NCI-H2196 (cell line): ENCODE measurements around the gene FAM180B.
"Not testable (repeated sequence)": the region's sequence is repeated elsewhere in the genome, so short reads cannot be mapped to it uniquely, and the experiment has no call there.

ENCODE experiments used
- DNase-seq: peaks from one replicate; lab custom pipeline; 2025; ENCODE audit not compliant: unreplicated experiment; lab: John Stamatoyannopoulos, UW

FAM180B gene

DNA sequence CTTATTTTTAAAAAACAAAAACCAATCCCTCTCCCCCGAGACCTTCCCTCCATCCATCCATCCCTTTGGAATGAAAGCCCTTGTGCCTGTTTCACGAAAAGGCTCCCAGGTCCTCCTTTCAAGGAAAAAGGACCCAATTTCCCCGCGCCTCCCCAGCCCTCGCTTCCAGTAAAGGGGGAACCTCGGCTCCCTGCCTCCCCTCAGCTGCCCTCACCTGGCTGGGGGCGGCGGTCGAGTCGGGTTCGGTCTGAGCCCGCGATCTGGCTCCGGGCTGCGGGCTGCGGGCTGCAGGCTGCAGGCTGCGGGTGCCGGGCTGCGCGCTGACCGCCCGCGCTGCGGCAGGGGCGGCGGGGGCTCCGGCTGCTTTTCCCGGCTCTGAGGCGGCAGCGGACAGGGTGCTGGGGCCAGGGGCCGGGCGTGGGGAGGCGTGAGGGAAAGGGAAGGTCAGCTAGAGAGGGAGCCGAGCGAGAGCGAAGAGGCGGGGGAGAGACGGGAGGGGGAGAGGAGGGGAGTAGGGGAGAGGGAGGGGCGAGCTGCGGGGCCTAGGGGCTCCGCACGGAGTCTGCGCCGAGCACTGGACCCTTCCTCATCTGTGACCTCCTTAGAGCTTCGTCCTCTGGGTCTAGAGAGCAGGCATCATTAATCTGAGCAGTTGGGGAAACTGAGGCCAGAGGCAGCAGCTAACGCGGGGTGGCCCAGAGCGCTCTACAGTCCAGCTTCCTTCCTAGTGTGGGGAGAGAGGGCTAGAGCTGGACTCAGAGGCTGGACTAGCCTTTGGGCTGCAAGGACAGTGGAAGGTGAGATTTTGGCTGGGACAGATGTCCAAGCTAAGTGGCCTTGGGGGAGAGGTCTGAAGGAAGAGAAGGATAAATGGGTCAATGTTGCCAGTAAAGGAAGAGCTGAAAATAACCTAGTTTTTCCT lies 7.7 kb downstream of the FAM180B start, which contains the start of gene C1QTNF4:
C1QTNF4 (minus strand) TSS at position 478 of the 922 bp plus-strand sequence. CDS start 3,601 bp downstream, outside the sequence.
- DNase-seq, result no peak

DNA sequence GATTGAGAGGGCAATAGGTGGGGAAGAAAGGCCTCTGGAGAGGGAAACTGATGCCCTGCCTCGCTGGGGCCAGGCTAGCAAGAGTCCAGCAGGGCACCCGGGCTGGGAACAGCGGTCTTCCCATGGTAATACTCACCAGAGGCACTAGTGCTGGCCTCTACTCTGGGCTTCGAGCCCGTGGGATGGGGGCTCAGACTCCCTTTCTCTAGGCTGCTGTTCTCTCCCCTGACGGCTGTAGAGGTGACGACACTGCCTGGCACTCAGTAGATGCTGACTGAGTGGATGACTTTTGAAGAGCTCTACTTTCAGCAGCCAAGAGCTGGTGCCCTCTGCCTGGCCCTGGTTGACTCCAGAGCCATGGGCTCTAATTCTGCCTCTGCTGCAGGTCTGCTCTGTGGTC lies 8.6 kb downstream of the FAM180B start:
- no peak for DNase-seq

DNA sequence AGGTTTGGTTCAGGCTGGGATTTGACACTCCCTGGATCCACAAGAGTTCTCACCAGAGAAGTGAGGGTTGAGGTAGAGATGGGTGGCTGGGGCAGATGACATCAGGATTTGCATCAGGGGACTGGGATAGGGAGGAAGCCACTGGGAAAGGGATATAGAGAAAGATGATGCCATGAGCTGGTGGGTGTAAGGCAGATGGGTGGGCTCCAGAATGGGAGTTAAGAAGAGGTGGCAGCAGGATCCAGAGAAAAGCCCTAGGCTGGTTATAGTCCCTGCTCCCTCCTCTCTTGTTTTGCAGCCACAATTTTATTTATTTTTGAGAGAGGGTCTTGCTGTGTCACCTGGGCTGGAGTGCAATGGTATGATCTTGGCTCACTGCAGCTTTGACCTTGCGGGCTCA lies 9.5 kb downstream of the FAM180B start:
- DNase-seq, result no peak

DNA sequence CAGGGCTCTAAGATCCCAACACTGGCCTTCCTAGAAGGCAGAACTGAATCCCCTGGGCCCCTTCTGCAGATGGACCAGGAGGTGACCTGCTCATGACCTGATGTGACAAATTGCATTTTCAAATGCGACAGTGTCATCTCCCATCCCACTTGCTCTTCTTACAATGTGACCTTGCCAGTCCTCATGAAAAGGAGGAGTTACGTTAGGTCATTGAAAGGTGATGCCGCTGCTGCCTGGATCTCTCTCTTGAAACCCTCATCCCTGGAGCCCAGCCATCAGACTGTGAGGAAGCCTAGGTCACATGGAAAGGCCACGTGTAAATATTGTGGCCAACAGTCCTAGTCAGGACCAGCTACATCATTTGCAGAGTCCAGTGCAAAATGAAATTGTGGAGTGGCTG lies 13.4 kb downstream of the FAM180B start:
- DNase-seq, result peak; percentile 40

DNA sequence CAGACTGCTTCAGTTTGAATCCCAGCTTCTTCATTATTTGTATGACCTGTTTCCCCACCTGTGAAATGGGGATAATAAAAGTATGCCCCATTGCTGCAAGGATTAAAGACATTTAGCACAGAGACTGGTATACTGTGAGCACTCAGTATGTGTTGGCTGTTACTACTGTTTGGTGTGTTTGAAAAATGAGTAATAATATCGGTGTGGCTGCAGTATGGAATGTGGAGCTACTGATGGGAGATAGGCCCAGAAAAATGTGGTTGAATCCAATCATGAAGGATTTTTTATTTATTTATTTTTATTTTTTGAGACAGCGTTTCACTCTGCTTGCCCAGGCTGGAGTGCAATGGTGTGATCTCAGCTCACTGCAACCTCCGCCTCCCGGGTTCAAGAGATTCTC lies 16.8 kb downstream of the FAM180B start:
- DNase-seq, result no peak

DNA sequence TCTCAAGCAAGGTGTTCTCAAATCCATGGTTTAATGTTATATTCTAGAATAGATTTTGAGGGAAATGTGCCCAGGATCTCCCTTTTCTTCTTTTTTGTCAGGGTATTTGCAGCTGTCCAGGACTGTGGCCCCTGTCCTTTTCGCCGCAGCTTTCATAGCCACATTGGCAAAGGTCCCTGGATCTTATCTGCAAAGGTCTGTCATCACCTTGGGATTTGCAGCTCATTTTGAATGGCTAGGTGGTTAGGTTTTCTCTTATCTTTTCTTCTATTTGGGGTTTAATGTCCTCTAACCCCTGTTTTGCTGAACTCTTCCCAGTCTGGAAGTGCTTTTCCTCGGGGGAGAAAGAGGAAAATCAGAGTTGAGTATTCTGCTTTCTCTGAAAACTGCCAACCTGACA lies 19.4 kb downstream of the FAM180B start:
- DNase-seq, result no peak

DNA sequence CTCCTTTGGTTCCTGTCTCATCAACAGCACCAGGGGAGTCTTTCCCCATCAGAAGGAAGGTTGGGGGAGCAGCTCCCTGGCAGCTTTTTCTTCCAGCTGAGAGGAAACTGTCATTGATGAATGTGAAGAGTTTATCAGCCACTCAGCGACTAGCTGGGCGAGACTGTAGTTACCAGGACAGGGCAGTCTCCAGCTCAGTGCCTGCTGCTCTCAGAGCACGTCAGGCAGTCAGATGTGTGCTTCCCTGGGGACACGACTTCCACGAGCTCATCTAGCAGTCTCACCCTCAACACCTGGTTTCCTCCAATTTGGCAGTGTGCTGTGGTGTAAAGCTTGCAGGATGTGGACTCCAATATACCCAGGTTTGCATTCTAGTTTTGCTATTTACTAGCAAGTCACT lies 20.3 kb downstream of the FAM180B start:
- DNase-seq, result no peak

DNA sequence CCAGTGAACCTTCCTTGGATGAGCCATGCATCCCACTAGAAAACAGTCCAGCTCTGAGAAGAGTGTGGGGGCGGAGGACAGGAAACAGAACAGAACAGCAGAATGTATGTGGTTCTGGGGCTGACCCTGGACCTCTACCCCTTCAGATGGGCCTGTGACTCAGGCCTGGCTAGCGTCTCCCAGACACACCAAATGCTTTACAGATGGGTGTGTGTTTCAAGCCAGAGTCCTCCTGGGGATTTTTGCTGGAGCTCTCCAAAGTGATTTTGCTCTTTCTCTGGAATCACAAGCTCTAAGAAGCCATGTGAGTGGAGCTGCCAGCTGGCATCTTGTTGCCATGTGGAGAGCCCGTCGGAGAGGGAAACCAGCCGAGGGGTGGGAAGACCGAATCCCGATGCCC lies 20.9 kb downstream of the FAM180B start:
- no peak for DNase-seq

DNA sequence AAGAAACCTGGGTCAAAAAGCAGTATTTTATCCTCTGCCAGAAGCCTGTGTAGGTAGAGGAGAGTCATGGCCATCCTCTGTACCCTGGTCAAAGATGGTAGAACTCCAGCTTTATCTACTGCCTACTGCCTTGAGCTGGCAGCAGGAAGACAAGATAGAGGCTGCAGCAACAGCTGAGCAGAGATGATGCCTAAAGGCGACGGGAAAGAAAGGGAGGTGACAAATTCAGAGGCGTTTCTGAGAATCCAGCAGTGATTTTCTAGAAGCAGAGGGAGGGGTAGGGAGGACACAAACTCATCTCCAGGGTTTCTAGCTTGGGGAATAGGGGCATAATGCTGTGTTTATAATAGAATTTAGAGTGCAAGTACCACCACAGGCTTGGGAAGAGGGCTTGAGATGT lies 23.2 kb downstream of the FAM180B start:
- no peak for DNase-seq

DNA sequence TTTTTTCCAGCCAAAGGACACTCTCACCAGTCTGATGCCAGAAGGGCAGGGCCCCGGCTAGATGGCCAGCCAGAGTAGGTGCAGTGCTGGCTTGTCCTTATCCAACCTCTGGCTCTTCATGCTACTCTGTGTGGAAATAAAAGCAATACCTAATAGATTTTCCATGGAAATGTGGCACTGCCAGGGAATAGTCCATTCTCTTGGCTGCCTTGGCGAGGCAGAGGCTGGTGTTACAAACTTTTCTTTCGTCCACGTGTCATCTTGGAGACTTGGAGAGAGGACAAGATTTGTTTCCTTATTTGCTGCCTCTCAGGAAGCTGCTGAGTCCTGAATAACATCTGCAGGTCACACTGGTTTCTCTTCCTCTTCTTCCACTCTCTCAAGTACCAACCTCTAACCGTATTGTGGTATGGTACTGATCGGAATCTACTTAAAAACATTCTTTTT lies 24.9 kb downstream of the FAM180B start:
- no peak for DNase-seq

DNA sequence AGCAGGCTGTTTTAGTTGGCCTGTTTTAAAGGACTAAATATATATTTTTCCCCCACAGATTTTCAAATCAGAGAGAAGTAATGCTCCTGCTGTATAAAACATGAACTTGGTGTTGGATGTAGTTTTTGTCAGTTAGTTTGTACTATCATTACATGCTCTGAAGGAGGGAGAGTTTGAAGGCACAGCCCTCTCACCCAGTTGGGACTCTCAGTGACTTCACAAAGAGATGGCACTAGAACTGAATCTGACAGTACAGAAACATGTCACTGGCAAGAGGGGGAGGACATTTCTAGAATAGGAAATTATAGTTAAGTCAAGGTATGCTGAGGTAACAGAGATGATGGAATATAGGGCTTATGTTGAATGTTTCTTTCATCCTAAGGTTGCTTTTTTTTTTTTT lies 28.8 kb downstream of the FAM180B start:
- DNase-seq, result no peak

DNA sequence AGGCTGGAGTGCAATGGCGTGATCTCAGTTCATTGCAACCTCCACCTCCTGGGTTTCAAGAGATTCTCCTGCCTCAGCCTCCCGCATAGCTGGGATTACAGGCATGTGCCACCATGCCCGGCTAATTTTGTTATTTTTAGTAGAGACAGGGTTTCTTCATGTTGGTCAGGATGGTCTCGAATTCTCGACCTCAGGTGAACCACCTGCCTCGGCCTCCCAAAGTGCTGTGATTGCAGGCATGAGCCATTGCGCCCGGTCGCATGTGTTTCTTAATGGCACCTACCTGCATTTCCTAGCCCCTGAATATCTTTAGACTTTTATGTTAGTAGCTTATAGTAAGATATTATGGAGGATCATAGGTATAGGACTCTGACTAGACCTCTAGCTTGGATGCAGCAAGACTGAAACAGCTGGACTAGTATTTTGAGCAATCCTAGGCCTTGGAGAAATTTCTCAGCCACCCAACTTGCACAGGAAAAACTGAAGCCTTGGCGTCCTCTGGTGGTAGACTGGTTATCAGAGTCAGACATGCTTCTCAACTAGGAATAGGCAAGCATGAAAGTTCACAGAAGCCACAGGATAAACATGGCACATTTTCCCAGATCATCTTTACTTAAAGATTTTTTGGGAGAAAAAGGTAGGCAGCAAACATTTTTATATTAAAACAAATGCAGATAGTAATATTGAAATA lies 30.4 kb downstream of the FAM180B start:
- peak; percentile 50 for DNase-seq

DNA sequence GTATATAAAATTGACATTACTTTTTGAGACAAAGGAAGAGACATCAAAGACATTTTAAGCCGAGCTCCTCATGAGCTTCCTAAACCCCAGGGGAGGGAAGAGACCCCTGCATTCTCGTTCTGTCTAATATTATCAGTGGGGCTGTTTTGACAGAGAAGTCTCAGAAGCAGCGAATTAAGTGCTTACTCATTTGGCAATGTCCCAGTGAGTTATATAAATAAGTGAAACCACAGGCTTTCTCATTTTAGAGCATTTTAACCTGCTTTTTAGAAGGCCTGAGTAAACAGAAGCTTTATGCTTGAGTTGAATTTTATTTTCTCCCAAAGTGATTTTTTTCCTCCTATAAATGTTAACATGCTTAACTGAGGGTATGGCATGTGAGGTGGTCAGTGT lies 30.9 kb downstream of the FAM180B start:
- DNase-seq, result no peak

DNA sequence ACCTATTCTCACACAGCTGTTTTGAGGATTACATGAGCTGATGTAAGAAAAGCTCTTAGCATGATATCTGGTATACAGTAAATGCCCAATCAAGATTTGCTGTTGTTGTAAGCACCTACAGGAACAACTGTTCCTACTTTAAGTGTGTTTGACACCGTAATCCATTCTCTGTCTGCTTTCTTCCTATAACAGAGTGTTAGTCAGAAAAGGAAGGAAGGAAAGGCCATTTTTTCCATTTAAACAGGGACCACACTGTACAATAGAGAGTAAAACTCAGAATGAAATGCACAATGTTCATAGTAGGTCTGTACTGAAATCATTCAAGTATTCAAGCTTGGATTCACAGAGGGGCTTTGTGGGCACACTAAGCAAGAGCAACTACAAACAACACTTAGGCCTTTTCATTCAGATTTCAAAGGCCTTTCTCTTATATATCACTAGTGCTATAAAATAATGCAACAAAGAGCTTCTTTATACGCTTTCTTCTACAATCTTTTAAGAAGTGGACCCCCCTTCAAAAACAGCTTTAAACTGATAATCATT lies 34.4 kb downstream of the FAM180B start:
- DNase-seq, result no peak

DNA sequence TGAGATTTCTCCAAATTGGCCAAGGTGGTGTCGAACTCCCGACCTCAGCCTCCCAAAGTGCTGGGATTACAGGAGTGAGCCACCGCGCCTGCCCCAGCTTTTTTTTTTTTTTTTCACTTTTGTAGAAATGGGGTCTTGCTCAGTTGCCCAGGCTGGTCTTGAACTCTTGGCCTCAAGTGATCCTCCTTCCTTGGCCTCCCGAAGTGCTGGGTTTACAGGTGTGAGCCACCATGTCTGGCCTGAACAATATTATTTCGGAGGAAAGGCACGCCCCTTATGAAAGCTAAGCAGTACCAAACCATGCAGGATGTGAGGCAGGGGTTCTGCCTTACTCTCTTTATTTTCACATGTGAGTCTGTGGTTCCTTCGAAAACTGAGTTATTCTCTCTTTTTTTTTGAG lies 39.8 kb downstream of the FAM180B start:
- DNase-seq, result no peak

DNA sequence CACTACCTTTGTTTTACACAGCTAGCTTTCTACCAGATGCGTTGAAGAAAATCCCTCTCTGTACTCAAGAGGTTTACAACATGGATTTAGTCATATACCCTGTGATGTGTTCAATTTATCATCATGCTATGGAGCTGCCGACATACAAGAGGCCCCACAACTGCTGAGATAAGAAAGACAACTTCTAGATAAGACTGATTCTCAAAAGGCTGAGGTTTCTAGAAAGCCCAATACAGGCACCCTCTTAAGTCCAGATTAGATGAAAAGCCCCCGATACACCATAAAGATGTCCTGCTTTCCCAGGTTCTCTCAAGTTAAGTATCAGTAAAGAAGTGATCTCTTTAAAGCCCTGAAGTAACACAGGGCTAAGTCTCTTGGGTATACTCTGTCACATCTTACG lies 41.5 kb downstream of the FAM180B start:
- no peak for DNase-seq

DNA sequence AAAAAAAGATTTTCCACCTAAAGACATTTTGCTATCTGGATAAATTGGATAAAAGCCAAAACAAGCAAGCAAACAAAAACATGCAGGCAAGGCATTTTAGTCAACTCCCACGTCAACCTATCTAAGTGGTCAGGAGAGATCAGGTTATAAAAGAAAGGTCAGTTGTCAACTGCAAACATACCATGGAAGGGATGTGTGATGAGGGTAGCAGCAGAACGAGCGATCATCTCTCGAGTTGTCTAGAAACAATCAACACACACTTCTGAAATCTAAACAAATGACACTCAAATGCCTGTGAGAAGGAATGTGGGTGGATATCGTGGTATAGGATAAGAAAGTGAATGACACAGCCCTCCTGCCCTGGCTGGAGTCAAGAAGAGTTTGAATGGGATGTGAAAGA lies 45.0 kb downstream of the FAM180B start:
- no peak for DNase-seq

DNA sequence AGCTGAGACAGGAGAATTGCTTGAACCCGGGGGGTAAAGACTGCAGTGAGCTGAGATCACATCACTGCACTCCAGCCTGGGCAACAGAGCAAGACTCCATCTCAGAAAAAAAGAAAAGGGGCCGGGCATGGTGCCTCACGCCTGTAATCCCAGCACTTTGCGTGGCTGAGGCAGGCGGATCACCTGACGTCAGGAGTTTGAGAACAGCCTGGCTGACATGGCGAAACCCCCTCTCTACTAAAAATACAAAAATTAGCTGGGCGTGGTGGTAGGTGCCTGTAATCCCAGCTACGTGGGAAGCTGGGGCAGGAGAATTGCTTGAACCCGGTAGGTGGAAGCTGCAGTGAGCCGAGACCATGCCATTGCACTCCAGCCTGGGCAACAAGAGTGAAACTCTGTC lies 49.9 kb downstream of the FAM180B start:
- DNase-seq, result not testable (repeated sequence)
